Heart left ventricle (tissue), 13 donors: Measurements from ENCODE around the gene GHITM.

ENCODE experiments used
- CTCF ChIP-seq, 12 donors: fragments of 200-600 bp; sonication (generic) in 4 of 12; IDR thresholded peaks; one replicate each; pipeline versions ENCODE4 v1.5.0 to v1.8.0; 2018 to 2022; ENCODE audit warnings: antibody characterized with exemption in 12 of 12, mild to moderate bottlenecking in 5 of 12
- POLR2A ChIP-seq, 2 donors: fragments of 450-650 bp; IDR thresholded peaks; one replicate each; pipeline ENCODE4 v1.6.1; 2017; ENCODE audit warnings: antibody characterized with exemption in 2 of 2, mild to moderate bottlenecking in 2 of 2, moderate library complexity in 2 of 2
- donor health status: ischemic (EF 13 %, LVEDD 7.1; RV severe dilation, severe dysfunction).
- donor health status: DM: no; HTN: yes; CAD: no.
- donor health status: DM: no; HTN: no; CAD: no.
- donor health status: ischemic (EF 25% LVEDD 6.9; RV normal size, moderate dysfunction).
- donor health status: ischemic (EF 25% LVEDD 5.7; RV mildly dilated, moderate dysfunction).
- donor health status: ischemic (EF 35%, LVEDD 5.7; RV mildly dilated, moderate dysfunction).
- donor health status: nonischemic (EF 11% LVEDD 7.7; RV severe dilation, severe dysfunction).
- donor health status: DM: yes; HTN: yes; CAD: no.
- donor health status: PGD.
- donor health status: ischemic (EF 29% LVEDD 5.4; RV normal size, mild dysfunction).
- donor health status: nonischemic (EF 23%, LVEDD 6.1; RV moderate dilation, normal function).

- no peak for TF ChIP-seq POLR2A (IDR thresholded peaks at IDR 0.05)
- no peak for TF ChIP-seq CTCF (IDR thresholded peaks at IDR 0.05)
These were observed 58.3 kb downstream of the GHITM start for GRCh38 chr10:84197643-84198042.
